SK-N-SH (cell line): Measurements from ENCODE around the gene PALM3. TPM values are rescaled to one million over a fixed set of nuclear protein-coding genes. Genes with fewer than 3 reads are reported as not detected.
"Not testable (repeated sequence)": the region's sequence is repeated elsewhere in the genome, so short reads cannot be mapped to it uniquely, and the experiment has no call there.

Experiments used
- CTCF ChIA-PET: fragments of 300-600, 350-600 bp; formaldehyde crosslinking; extraction: SDS; loops from one replicate; lab custom pipeline; 2021; lab: Yijun Ruan, JAX
- POLR2A ChIA-PET: fragments of 350-600 bp; sonication (Branson Sonifier 250); formaldehyde crosslinking; extraction: SDS; loops from one replicate; lab custom pipeline; 2020; ENCODE audit warnings: antibody characterized with exemption, inconsistent platforms; lab: Yijun Ruan, JAX
- DNase-seq: peaks from one replicate; pipeline ENCODE4 v3.0.0; 2012
- H2AFZ ChIP-seq: fragments of 200-600 bp; sonication (generic); 2 replicates; pipeline ENCODE4 v1.8.1; 2016; ENCODE audit warnings: antibody characterized with exemption, mild to moderate bottlenecking, low read depth
- H3F3A ChIP-seq: fragments of 200-600 bp; sonication (generic); replicated peaks from 2 replicates; pipeline ENCODE3; 2016; ENCODE audit warnings: antibody characterized with exemption, mild to moderate bottlenecking; ENCODE audit not compliant: insufficient read depth
- H3K27ac ChIP-seq, 2 experiments: fragments of 200-500 bp in 1 of 2; fragments of 200-600 bp in 1 of 2; sonication (Bioruptor generic) in 1 of 2; sonication (generic), shearing (Covaris generic) in 1 of 2; 2 replicates each; pipeline versions ENCODE4 v1.5.1 to v1.6.1; 2014 to 2016; ENCODE audit warnings: low read depth in 2 of 2, inconsistent platforms in 1 of 2, low read length in 1 of 2, mild to moderate bottlenecking in 1 of 2, mixed read lengths in 1 of 2
- H3K27me3 ChIP-seq: fragments of 200-600 bp; sonication (generic), shearing (Covaris generic); 2 replicates; pipeline ENCODE4 v1.6.1; 2016; ENCODE audit warnings: mixed run types; ENCODE audit not compliant: insufficient read depth
- H3K36me3 ChIP-seq, 2 experiments: fragments of 200-500 bp in 1 of 2; fragments of 200-600 bp in 1 of 2; sonication (Bioruptor generic) in 1 of 2; sonication (generic) in 1 of 2; replicated peaks in 1 of 2; 2 replicates each; pipeline versions ENCODE3 to v1.5.1; 2014 to 2016; ENCODE audit warnings: low read length in 1 of 2, mild to moderate bottlenecking in 1 of 2; ENCODE audit not compliant: insufficient read depth in 2 of 2, control insufficient read depth in 1 of 2
- H3K4me1 ChIP-seq, 2 experiments: fragments of 200-500 bp in 1 of 2; fragments of 200-600 bp in 1 of 2; sonication (Bioruptor generic) in 1 of 2; sonication (generic), shearing (Covaris generic) in 1 of 2; 2 replicates each; pipeline versions ENCODE4 v1.5.1 to v1.6.1; 2014 to 2016; ENCODE audit warnings: low read depth in 1 of 2, low read length in 1 of 2, mixed run types in 1 of 2; ENCODE audit not compliant: insufficient read depth in 2 of 2, control insufficient read depth in 1 of 2
- H3K4me2 ChIP-seq: fragments of 200-600 bp; sonication (generic), shearing (Covaris generic); 2 replicates; pipeline ENCODE4 v1.6.1; 2017; ENCODE audit warnings: mixed run types
- H3K4me3 ChIP-seq, 2 experiments: fragments of 200-500 bp in 1 of 2; fragments of 200-600 bp in 1 of 2; sonication (Bioruptor generic) in 1 of 2; sonication (generic), shearing (Covaris generic) in 1 of 2; 2 replicates each; pipeline versions ENCODE4 v1.5.1 to v1.8.1; 2014 to 2016; ENCODE audit warnings: low read depth in 2 of 2, inconsistent platforms in 1 of 2, low read length in 1 of 2, mild to moderate bottlenecking in 1 of 2, mixed read lengths in 1 of 2, moderate library complexity in 1 of 2
- H3K79me2 ChIP-seq: fragments of 200-600 bp; sonication (generic); 2 replicates; pipeline ENCODE4 v1.8.1; 2017; ENCODE audit warnings: mild to moderate bottlenecking; ENCODE audit not compliant: insufficient read depth
- H3K9ac ChIP-seq: fragments of 200-600 bp; sonication (generic); 2 replicates; pipeline ENCODE4 v1.6.1; 2017; ENCODE audit warnings: mixed run types
- H3K9me2 ChIP-seq: fragments of 200-600 bp; sonication (generic); 2 replicates; pipeline ENCODE4 v1.6.1; 2017; ENCODE audit warnings: mixed run types
- H3K9me3 ChIP-seq: fragments of 200-600 bp; sonication (generic); 2 replicates; pipeline ENCODE4 v1.6.1; 2017; ENCODE audit warnings: mixed run types, mild to moderate bottlenecking, moderate library complexity
- H4K20me1 ChIP-seq: fragments of 200-600 bp; sonication (generic); 2 replicates; pipeline ENCODE4 v1.6.1; 2017; ENCODE audit warnings: mild to moderate bottlenecking, mixed run types; ENCODE audit not compliant: insufficient read depth
- CTCF ChIP-seq: fragments of 200-600 bp; sonication (generic); IDR thresholded peaks from 2 replicates; pipeline ENCODE4 v1.6.1; 2017; ENCODE audit warnings: antibody characterized with exemption, mild to moderate bottlenecking, moderate library complexity
- EZH2phosphoT487 ChIP-seq: fragments of 200-600 bp; sonication (generic); IDR thresholded peaks from 2 replicates; pipeline ENCODE4 v1.6.1; 2017; ENCODE audit warnings: low read depth, mixed run types, mild to moderate bottlenecking, antibody characterized with exemption, moderate library complexity, borderline replicate concordance
- FOXM1 ChIP-seq: IDR thresholded peaks from 2 replicates; pipeline ENCODE4 v1.4.0; 2012; ENCODE audit warnings: low read depth, mild to moderate bottlenecking
- JUND ChIP-seq: IDR thresholded peaks from 2 replicates; pipeline ENCODE4 v1.4.0; 2012
- MAX ChIP-seq: IDR thresholded peaks from 2 replicates; pipeline ENCODE4 v1.4.0; 2012; ENCODE audit warnings: low read depth
- RAD21 ChIP-seq: IDR thresholded peaks from 2 replicates; pipeline ENCODE4 v1.6.1; 2012; ENCODE audit warnings: mild to moderate bottlenecking, low read length
- RFX5 ChIP-seq: IDR thresholded peaks from 2 replicates; pipeline ENCODE4 v1.6.1; 2012; ENCODE audit warnings: mild to moderate bottlenecking, improper control_type of control experiment, low read length
- RXRA ChIP-seq: IDR thresholded peaks from 2 replicates; pipeline ENCODE4 v1.4.0; 2012; ENCODE audit warnings: low read depth, mild to moderate bottlenecking, borderline replicate concordance
- SMC3 ChIP-seq: IDR thresholded peaks from 2 replicates; pipeline ENCODE4 v1.6.1; 2012; ENCODE audit warnings: low read depth, low read length, improper control_type of control experiment
- USF1 ChIP-seq: IDR thresholded peaks from 2 replicates; pipeline ENCODE4 v1.4.0; 2012; ENCODE audit warnings: low read depth, borderline replicate concordance
- YY1 ChIP-seq: IDR thresholded peaks from 2 replicates; pipeline ENCODE4 v1.4.0; 2012; ENCODE audit warnings: low read depth, mild to moderate bottlenecking
- WGBS: methylation state at CpG from one replicate; pipeline ENCODE4 v1.1.6; 2017; ENCODE audit warnings: low lambda C conversion rate; 5-methylcytosine and 5-hydroxymethylcytosine counted together
- polyA plus RNA-seq, 3 experiments: library from polyadenylated mRNA; depleted of rRNA; stranded (reverse); fragments of >200 nt; gene quantifications; 2 replicates each; pipeline ENCODE4 v1.2.3, GENCODE V29; 2012
- TF ChIP-seq, protein P1 (sequence below): IDR thresholded peaks from 2 replicates; pipeline ENCODE4 v1.6.1; 2012; ENCODE audit warnings: mild to moderate bottlenecking, low read depth, low read length, moderate library complexity

Gene PALM3
- polyA plus RNA-seq, 1 of the 3 experiments (the other 2 are of a cell fraction): 5.5 TPM

- ChIA-PET POLR2A (no interaction called here), CTCF (interaction anchor here (1.1 to 4.7 kb wide), 6 partner anchors 9 to 142 kb away, joined by 3 to 25 read pairs (median 4); partner anchors contain the start of gene IL27RA)
- H4K20me1 ChIP-seq: no peaks in the 10 kb centered on the region
- WGBS: 93% methylated on average over 5 of the region's 5 CpGs
- DNase-seq: no peak
- H3K9me2 ChIP-seq: no peaks in the 10 kb centered on the region
- TF ChIP-seq YY1: no peak
- TF ChIP-seq JUND: no peak
- no peak overlapping the region for H3K4me3 ChIP-seq
- no peaks in the 10 kb centered on the region for H3K36me3 ChIP-seq
- H3K27ac ChIP-seq: no peak overlapping the region
- no peak overlapping the region for H2AFZ ChIP-seq
- H3K27me3 ChIP-seq: no peaks in the 10 kb centered on the region
- no peaks in the 10 kb centered on the region for H3K9me3 ChIP-seq
- H3K9ac ChIP-seq: no peak overlapping the region
- H3K4me2 ChIP-seq: no peak overlapping the region
- no peaks in the 10 kb centered on the region for H3K79me2 ChIP-seq
- peaks cover 0 to 4% of the 10 kb centered on the region in 2 experiments; a peak in 2 of 4 replicates for H3K4me1 ChIP-seq
- H3F3A ChIP-seq: peaks cover 13% of the 10 kb centered on the region
Measured at GRCh38 chr19:14021474-14021873, 40.4 kb downstream of the PALM3 start.

DNA sequence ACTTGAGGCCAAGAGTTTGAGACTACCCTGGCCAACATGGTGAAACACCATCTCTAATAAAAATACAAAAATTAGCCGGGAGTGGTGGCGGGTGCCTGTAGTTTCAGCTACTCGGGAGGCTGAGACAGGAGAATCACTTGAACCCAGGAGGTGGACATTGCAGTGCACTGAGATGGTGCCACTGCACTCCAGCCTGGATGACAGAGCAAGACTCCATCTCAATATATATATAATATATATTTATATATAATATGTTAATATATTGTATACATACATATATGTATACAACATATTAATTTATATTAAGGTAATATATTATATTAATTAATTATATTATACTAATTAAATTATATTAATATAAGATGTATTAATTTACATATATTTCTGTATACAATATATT lies 42.1 kb downstream of the PALM3 start:
- not testable (repeated sequence) for DNase-seq, H3K27me3 ChIP-seq, H3K9me3 ChIP-seq, H3K4me2 ChIP-seq, H2AFZ ChIP-seq, H3K4me1 ChIP-seq, H3K4me3 ChIP-seq, H3K9ac ChIP-seq, H3K36me3 ChIP-seq, H4K20me1 ChIP-seq, H3K27ac ChIP-seq, H3K79me2 ChIP-seq, H3K9me2 ChIP-seq
- peaks cover 17% of the 10 kb centered on the region for H3F3A ChIP-seq
- 91% methylated on average over 3 of the region's 3 CpGs for WGBS
- POLR2A ChIA-PET: interaction anchor here (0.7 to 0.9 kb wide), 2 partner anchors 13 to 47 kb away, joined by 3 to 5 read pairs; partner anchors contain the start of gene RFX1
- CTCF ChIA-PET: interaction anchor here (1.3 to 4.7 kb wide), 3 partner anchors 10 to 23 kb away, joined by 4 to 25 read pairs (median 9); partner anchors contain the start of gene IL27RA

DNA sequence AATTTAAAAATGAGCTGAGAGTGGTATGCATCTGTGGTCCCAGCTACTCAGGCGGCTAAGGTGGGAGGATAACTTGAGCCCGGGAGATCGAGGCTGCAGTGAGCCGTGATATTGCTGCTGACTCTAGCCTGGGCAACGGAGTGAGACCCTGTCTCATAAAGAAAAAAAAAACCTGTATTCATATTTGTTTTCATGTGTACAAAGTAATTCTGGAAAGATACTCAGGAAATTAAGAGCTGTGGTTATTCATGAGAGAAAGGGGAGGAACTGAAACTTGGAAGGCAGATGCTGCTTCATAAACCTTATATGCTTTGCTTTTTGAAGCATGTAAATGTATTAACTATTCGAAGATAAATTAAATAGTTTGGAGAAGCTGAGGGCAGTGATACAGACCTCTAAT lies 42.8 kb downstream of the PALM3 start:
- Histone ChIP-seq H3K4me3 (no peak overlapping the region), H3K4me1 (peaks cover 0 to 4% of the 10 kb centered on the region in 2 experiments; a peak in 2 of 4 replicates), H4K20me1 (no peaks in the 10 kb centered on the region), H3K9me3 (no peaks in the 10 kb centered on the region), H3F3A (peaks cover 17% of the 10 kb centered on the region), H3K79me2 (no peaks in the 10 kb centered on the region), H3K9ac (no peak overlapping the region), H3K27me3 (no peaks in the 10 kb centered on the region), H3K4me2 (no peak overlapping the region), H3K27ac (no peak overlapping the region), H3K9me2 (no peaks in the 10 kb centered on the region), H3K36me3 (no peaks in the 10 kb centered on the region), H2AFZ (no peak overlapping the region)
- ChIA-PET POLR2A (interaction anchor here (0.7 to 1.0 kb wide), 3 partner anchors 12 to 48 kb away, joined by 3 to 5 read pairs (median 4); partner anchors contain the start of genes IL27RA and RFX1), CTCF (interaction anchor here (1.3 to 4.7 kb wide), 3 partner anchors 9 to 24 kb away, joined by 4 to 25 read pairs (median 9); partner anchors contain the start of gene IL27RA)
- WGBS: 88% methylated on average over 6 of the region's 6 CpGs
- no peak for DNase-seq
- TF ChIP-seq EZH2phosphoT487 (no peak), MAX (no peak), YY1 (no peak), RXRA (no peak), FOXM1 (no peak), SMC3 (no peak), RAD21 (no peak), RFX5 (no peak), CTCF (no peak), USF1 (no peak)
- TF ChIP-seq, protein P1, sequence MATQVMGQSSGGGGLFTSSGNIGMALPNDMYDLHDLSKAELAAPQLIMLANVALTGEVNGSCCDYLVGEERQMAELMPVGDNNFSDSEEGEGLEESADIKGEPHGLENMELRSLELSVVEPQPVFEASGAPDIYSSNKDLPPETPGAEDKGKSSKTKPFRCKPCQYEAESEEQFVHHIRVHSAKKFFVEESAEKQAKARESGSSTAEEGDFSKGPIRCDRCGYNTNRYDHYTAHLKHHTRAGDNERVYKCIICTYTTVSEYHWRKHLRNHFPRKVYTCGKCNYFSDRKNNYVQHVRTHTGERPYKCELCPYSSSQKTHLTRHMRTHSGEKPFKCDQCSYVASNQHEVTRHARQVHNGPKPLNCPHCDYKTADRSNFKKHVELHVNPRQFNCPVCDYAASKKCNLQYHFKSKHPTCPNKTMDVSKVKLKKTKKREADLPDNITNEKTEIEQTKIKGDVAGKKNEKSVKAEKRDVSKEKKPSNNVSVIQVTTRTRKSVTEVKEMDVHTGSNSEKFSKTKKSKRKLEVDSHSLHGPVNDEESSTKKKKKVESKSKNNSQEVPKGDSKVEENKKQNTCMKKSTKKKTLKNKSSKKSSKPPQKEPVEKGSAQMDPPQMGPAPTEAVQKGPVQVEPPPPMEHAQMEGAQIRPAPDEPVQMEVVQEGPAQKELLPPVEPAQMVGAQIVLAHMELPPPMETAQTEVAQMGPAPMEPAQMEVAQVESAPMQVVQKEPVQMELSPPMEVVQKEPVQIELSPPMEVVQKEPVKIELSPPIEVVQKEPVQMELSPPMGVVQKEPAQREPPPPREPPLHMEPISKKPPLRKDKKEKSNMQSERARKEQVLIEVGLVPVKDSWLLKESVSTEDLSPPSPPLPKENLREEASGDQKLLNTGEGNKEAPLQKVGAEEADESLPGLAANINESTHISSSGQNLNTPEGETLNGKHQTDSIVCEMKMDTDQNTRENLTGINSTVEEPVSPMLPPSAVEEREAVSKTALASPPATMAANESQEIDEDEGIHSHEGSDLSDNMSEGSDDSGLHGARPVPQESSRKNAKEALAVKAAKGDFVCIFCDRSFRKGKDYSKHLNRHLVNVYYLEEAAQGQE: no peak
